Stomach (tissue), 4 donors: Measurements from ENCODE around the gene DIS3L2.

Experiments
- CTCF ChIP-seq, 7 experiments: fragments of 450-650 bp in 4 of 7; fragments of 200-600 bp in 3 of 7; sonication (generic) in 3 of 7; IDR thresholded peaks; one replicate each; pipeline ENCODE4 v1.5.1; 2016 to 2019; ENCODE audit warnings: antibody characterized with exemption in 7 of 7, control low read depth in 2 of 7, mild to moderate bottlenecking in 1 of 7
- EP300 ChIP-seq: sonication (generic); formaldehyde crosslinking; IDR thresholded peaks from one replicate; pipeline ENCODE4 v1.6.1; 2017; ENCODE audit warnings: antibody characterized with exemption
- POLR2A ChIP-seq, 4 donors: fragments of 450-650 bp; IDR thresholded peaks; one replicate each; pipeline ENCODE4 v1.6.1; 2016; ENCODE audit warnings: antibody characterized with exemption in 4 of 4, control low read depth in 2 of 4, mild to moderate bottlenecking in 1 of 4, moderate library complexity in 1 of 4
- POLR2AphosphoS5 ChIP-seq, 3 donors: sonication (generic); formaldehyde crosslinking; IDR thresholded peaks; one replicate each; pipeline ENCODE4 v1.6.1; 2016; ENCODE audit warnings: antibody characterized with exemption in 3 of 3

- TF ChIP-seq POLR2A (IDR thresholded peaks at IDR 0.05) (no peak), CTCF (IDR thresholded peaks at IDR 0.05) (no peak), POLR2AphosphoS5 (IDR thresholded peaks at IDR 0.05) (no peak), EP300 (no peak)
Measured at GRCh38 chr2:231931481-231931915, 30.0 kb upstream of the DIS3L2 start.
